ENCODE measurements around the gene RARB. TPM values are rescaled to one million over a fixed set of nuclear protein-coding genes. Genes with fewer than 3 reads are reported as not detected.

RARB gene
- total and polyA plus RNA-seq, 2 experiments from 2014 or later, result 0.14 to 0.42 TPM

DNA sequence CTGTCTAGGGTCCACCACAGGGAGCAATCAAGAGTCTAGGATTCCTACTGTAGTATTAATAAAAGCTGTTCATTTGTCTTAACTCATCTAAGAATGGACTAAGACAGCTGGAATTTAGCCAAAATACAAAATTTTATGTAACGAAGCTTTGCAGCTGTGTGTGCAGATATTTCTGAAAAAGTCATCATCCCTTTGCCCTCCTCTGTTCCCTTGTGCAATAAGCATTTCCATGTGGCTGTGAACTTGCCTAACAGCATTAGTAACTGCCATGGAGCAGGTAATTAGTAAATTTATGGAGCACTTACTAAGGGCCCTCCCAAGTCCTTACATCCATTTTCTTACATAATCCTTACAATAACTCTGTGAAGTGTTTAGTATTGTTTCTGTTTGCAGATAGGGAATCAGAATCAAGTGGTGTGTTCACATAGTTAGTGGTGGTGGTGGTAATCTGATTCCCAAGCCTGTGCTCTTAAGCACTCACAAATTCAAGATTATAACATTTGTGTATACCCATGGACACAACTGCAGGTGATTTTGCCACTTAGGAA lies 114.5 kb downstream of the RARB start:
- Histone ChIP-seq H3F3A (replicated peaks; ENCODE audit: low read depth) (no peaks in the 10 kb centered on the region), H3K36me3 (ENCODE audit: insufficient read depth) (no peaks in the 10 kb centered on the region), H3K4me2 (no peak overlapping the region), H3K4me3 (no peak overlapping the region), H3K9me2 (ENCODE audit: insufficient read depth) (no peaks in the 10 kb centered on the region; the same call in 1 of the 2 replicates), H4K20me1 (replicated peaks; ENCODE audit: insufficient read depth) (no peaks in the 10 kb centered on the region), H3K27ac (ENCODE audit: low read depth) (no peak overlapping the region), H3K27me3 (ENCODE audit: insufficient read depth) (no peaks in the 10 kb centered on the region), H3K79me2 (replicated peaks; ENCODE audit: insufficient read depth) (no peaks in the 10 kb centered on the region), H2AFZ (no peak overlapping the region), H3K4me1 (ENCODE audit: insufficient read depth) (no peaks in the 10 kb centered on the region)
- ATAC-seq, result no peak
- Mint-ChIP-seq H3K27ac (no peak overlapping the region), H3K9me3 (peaks cover 2% of the 10 kb centered on the region; the same call in 1 of the 3 replicates), H3K4me1 (no peaks in the 10 kb centered on the region), H3K27me3 (ENCODE audit: insufficient read depth, low read depth, poor library complexity) (no peaks in the 10 kb centered on the region), H3K4me3 (no peak overlapping the region), H3K36me3 (ENCODE audit: low read depth) (no peaks in the 10 kb centered on the region)
- no peak for DNase-seq (ENCODE audit: low spot score)
- TF ChIP-seq STAT1 (IDR thresholded peaks at IDR 0.05; ENCODE audit: unreplicated experiment) (no peak), EZH2 (IDR thresholded peaks at IDR 0.05; ENCODE audit: low read depth, unreplicated experiment) (no peak), POLR2AphosphoS5 (IDR thresholded peaks at IDR 0.05; ENCODE audit: low read depth) (no peak), NANOG (IDR thresholded peaks at IDR 0.05; ENCODE audit: borderline replicate concordance) (no peak), JUNB (IDR thresholded peaks at IDR 0.05; ENCODE audit: unreplicated experiment) (no peak), ZNF331 (CRISPR knock-in tag; IDR thresholded peaks at IDR 0.05; ENCODE audit: low read depth) (no peak), EZH2phosphoT487 (IDR thresholded peaks at IDR 0.05; ENCODE audit: unreplicated experiment) (no peak), ZNF114 (CRISPR knock-in tag; IDR thresholded peaks at IDR 0.05) (no peak)
- TF ChIP-seq, protein P1, sequence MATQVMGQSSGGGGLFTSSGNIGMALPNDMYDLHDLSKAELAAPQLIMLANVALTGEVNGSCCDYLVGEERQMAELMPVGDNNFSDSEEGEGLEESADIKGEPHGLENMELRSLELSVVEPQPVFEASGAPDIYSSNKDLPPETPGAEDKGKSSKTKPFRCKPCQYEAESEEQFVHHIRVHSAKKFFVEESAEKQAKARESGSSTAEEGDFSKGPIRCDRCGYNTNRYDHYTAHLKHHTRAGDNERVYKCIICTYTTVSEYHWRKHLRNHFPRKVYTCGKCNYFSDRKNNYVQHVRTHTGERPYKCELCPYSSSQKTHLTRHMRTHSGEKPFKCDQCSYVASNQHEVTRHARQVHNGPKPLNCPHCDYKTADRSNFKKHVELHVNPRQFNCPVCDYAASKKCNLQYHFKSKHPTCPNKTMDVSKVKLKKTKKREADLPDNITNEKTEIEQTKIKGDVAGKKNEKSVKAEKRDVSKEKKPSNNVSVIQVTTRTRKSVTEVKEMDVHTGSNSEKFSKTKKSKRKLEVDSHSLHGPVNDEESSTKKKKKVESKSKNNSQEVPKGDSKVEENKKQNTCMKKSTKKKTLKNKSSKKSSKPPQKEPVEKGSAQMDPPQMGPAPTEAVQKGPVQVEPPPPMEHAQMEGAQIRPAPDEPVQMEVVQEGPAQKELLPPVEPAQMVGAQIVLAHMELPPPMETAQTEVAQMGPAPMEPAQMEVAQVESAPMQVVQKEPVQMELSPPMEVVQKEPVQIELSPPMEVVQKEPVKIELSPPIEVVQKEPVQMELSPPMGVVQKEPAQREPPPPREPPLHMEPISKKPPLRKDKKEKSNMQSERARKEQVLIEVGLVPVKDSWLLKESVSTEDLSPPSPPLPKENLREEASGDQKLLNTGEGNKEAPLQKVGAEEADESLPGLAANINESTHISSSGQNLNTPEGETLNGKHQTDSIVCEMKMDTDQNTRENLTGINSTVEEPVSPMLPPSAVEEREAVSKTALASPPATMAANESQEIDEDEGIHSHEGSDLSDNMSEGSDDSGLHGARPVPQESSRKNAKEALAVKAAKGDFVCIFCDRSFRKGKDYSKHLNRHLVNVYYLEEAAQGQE (IDR thresholded peaks at IDR 0.05; ENCODE audit: unreplicated experiment), result no peak
- TF ChIP-seq, protein P2, sequence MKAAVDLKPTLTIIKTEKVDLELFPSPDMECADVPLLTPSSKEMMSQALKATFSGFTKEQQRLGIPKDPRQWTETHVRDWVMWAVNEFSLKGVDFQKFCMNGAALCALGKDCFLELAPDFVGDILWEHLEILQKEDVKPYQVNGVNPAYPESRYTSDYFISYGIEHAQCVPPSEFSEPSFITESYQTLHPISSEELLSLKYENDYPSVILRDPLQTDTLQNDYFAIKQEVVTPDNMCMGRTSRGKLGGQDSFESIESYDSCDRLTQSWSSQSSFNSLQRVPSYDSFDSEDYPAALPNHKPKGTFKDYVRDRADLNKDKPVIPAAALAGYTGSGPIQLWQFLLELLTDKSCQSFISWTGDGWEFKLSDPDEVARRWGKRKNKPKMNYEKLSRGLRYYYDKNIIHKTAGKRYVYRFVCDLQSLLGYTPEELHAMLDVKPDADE (IDR thresholded peaks at IDR 0.05), result no peak
- TF ChIP-seq, protein P3, sequence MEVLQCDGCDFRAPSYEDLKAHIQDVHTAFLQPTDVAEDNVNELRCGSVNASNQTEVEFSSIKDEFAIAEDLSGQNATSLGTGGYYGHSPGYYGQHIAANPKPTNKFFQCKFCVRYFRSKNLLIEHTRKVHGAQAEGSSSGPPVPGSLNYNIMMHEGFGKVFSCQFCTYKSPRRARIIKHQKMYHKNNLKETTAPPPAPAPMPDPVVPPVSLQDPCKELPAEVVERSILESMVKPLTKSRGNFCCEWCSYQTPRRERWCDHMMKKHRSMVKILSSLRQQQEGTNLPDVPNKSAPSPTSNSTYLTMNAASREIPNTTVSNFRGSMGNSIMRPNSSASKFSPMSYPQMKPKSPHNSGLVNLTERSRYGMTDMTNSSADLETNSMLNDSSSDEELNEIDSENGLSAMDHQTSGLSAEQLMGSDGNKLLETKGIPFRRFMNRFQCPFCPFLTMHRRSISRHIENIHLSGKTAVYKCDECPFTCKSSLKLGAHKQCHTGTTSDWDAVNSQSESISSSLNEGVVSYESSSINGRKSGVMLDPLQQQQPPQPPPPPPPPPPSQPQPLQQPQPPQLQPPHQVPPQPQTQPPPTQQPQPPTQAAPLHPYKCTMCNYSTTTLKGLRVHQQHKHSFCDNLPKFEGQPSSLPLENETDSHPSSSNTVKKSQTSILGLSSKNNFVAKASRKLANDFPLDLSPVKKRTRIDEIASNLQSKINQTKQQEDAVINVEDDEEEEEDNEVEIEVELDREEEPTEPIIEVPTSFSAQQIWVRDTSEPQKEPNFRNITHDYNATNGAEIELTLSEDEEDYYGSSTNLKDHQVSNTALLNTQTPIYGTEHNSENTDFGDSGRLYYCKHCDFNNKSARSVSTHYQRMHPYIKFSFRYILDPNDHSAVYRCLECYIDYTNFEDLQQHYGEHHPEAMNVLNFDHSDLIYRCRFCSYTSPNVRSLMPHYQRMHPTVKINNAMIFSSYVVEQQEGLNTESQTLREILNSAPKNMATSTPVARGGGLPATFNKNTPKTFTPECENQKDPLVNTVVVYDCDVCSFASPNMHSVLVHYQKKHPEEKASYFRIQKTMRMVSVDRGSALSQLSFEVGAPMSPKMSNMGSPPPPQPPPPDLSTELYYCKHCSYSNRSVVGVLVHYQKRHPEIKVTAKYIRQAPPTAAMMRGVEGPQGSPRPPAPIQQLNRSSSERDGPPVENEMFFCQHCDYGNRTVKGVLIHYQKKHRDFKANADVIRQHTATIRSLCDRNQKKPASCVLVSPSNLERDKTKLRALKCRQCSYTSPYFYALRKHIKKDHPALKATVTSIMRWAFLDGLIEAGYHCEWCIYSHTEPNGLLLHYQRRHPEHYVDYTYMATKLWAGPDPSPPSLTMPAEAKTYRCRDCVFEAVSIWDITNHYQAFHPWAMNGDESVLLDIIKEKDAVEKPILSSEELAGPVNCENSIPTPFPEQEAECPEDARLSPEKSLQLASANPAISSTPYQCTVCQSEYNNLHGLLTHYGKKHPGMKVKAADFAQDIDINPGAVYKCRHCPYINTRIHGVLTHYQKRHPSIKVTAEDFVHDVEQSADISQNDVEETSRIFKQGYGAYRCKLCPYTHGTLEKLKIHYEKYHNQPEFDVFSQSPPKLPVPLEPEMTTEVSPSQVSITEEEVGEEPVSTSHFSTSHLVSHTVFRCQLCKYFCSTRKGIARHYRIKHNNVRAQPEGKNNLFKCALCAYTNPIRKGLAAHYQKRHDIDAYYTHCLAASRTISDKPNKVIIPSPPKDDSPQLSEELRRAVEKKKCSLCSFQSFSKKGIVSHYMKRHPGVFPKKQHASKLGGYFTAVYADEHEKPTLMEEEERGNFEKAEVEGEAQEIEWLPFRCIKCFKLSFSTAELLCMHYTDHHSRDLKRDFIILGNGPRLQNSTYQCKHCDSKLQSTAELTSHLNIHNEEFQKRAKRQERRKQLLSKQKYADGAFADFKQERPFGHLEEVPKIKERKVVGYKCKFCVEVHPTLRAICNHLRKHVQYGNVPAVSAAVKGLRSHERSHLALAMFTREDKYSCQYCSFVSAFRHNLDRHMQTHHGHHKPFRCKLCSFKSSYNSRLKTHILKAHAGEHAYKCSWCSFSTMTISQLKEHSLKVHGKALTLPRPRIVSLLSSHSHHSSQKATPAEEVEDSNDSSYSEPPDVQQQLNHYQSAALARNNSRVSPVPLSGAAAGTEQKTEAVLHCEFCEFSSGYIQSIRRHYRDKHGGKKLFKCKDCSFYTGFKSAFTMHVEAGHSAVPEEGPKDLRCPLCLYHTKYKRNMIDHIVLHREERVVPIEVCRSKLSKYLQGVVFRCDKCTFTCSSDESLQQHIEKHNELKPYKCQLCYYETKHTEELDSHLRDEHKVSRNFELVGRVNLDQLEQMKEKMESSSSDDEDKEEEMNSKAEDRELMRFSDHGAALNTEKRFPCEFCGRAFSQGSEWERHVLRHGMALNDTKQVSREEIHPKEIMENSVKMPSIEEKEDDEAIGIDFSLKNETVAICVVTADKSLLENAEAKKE (CRISPR knock-in tag; IDR thresholded peaks at IDR 0.05), result no peak
- TF ChIP-seq, protein P4, sequence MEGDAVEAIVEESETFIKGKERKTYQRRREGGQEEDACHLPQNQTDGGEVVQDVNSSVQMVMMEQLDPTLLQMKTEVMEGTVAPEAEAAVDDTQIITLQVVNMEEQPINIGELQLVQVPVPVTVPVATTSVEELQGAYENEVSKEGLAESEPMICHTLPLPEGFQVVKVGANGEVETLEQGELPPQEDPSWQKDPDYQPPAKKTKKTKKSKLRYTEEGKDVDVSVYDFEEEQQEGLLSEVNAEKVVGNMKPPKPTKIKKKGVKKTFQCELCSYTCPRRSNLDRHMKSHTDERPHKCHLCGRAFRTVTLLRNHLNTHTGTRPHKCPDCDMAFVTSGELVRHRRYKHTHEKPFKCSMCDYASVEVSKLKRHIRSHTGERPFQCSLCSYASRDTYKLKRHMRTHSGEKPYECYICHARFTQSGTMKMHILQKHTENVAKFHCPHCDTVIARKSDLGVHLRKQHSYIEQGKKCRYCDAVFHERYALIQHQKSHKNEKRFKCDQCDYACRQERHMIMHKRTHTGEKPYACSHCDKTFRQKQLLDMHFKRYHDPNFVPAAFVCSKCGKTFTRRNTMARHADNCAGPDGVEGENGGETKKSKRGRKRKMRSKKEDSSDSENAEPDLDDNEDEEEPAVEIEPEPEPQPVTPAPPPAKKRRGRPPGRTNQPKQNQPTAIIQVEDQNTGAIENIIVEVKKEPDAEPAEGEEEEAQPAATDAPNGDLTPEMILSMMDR (conservative IDR thresholded peaks at IDR 0.05; ENCODE audit: low read depth in 2 of 2), result no peak

Data from GM23338 (cell line).